H4 (cell line): ENCODE results near the gene TSHB. TPM values are rescaled to one million over a fixed set of nuclear protein-coding genes. Genes with fewer than 3 reads are reported as not detected.
A peak's percentile ranks its signal among the peaks of the same experiment; 100 is the strongest.

Source experiments
- DNase-seq: peaks from one replicate; pipeline ENCODE4 v3.0.0-alpha.2; 2015; ENCODE audit warnings: low spot score
- total RNA-seq: library from RNA; depleted of rRNA; stranded (reverse); fragments of >200 nt; shearing (Covaris generic); gene quantifications from 2 replicates; pipeline ENCODE4 v1.2.3, GENCODE V29; 2014

Gene TSHB
- total RNA-seq, 1 experiment from 2014 or later: not detected

DNA sequence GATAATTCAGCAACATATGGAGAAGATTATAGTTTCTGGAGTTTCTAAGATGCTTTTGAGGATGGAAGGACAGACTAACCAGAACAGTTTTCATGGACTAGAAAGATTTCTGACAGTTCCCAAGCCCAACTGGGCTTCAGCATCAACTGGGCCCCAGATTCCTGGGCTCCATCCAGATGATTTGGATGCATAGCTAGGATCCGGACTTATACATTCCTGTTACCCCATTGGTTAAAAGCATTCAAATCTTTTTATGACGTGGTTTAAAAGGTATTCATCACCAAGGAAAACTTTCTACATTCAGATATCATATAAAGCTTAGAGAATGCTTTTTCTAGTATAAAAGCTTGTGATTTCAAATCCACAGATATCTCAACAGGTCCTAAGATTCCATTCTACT, 29.7 kb downstream of the TSHB start:
- no peak for DNase-seq

DNA sequence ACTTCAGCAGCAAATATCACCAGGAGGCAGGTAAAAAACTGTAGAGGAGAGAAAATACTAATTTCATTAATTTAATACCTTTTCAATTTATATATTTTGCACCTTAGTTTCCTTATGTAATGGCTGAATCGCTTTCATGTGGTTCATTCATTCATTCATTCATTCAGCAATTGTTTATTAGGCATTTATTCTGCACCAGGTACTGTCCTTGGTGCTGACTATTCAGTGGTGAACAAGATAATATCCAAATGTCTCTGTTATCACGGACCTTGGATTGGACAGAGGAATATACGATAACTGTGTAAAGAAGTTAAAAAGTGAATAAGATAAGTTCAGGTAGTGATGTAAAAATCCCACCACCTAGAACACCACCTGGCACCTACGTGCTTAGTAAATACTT, 30.9 kb downstream of the TSHB start:
- no peak for DNase-seq

DNA sequence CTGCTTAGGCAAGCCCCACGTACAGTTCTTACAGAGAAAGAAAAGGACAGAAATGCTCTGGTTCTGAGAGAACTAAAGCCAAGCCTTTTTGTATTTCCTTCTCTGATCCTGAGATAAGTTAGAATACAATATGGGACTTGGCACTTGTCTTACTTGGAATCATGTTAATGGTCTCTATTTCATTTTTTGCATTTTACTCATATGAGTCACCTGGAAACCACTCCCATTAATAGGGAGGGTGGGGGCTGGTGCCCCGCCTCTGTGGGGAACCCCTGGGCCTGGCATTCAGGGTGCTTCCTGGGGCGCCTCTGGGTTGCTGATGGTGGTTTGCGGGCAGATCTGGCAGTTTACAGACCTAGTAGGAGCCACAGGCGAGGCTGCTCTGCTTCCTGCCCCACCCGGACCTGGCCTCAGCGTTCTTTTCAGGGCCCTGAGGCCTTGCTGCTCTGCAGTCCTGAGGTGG, 32.9 kb downstream of the TSHB start:
- peak; percentile 82 for DNase-seq

DNA sequence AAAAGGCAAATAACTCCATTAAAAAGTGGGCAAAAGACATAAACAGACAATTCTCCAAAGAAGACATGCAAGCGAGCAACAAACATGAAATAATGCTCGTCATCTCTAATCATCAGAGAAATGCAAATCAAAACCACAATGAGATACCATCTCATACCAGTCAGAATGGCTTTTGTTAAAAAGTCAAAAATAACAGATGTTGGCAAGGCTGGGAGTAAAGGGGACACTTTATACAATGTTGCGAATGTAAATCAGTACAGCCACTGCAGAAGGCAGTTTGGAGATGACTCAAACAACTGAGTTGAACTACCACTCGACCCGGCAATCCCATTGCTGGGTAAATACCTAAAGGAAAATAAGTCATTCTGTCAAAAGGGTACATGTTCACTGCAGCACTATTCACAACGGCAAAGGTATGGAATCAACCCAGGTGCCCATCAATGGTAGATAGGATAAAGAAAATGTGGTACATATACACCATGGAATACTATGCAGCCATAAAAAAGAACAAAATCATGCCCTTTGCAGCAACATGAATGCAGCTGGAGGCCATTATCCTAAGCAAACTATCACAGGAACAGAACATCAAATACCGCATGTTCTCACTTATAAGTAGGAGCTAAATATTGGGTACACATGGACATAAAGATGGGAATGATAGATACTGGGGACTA, 33.7 kb downstream of the TSHB start:
- peak; percentile 29 for DNase-seq

DNA sequence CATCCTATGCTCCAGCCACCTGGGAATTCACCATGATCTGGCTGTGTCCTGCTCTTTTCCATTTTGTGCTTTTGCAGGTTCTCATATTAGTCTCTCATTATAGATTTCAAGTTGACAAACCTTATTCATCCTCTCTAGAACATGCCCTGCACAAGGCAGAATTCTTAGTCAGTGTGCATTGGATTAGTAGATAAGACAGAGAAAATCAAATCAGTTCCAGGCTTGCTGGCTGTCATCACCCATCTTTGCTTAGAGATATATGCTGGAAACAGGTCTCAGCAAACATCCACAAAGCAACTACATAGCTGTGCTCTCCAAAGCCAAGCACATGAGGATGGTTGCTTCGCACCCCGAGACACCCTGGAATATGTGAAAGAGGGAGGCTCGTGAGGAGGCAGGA, 34.8 kb downstream of the TSHB start:
- DNase-seq: no peak

DNA sequence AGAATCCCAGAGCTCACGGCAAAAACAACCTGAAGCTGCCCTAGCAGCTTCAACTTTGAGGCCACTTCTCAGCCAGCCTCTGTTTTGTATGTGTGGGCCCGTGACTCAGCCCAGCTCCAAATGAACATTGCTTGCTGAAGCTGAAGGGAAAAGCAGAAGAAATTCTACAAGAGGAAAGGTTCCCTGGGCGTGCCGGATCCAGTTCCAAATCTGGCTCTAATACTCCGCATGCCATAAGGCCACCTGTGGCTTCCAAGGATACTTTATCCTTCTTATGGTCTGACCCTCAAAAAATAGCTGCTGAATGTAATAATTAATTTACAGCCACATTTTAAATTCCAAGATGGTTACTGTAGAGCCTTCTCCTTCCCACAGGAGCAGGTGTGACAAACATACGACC, 35.4 kb downstream of the TSHB start:
- no peak for DNase-seq

DNA sequence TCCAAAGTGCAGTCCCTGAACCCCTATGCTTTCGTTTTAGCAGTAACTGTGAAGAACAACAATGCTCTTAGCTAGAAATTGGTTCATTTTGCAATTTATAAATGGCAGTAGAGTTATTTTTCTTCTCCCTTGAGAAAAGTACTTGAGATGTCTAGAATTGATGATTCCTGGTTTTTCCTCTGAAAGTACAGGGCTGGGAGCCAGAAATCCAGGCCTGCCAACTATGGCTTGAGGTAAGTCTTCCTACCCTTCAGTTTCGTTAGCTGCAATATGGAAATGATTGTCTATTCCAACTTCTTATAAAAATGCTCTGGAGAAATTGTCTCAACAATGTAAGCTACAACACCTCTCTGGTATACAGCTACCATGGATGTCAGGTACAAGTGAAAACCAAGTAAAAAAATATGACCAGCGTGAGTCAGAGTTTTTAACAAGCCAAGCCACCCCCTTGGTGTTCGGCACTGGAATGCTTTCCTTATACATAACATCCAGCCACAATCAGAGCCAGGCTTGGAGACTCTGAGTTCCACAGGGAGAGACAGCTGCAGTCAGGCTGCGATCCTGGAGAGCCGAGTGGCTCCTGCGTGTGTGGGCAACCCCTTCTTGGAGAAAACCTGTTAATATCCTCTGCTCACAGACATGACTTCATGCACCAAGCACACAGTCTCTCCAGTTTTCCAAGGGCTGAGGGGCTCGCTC, 37.7 kb downstream of the TSHB start:
- peak; percentile 65 for DNase-seq

DNA sequence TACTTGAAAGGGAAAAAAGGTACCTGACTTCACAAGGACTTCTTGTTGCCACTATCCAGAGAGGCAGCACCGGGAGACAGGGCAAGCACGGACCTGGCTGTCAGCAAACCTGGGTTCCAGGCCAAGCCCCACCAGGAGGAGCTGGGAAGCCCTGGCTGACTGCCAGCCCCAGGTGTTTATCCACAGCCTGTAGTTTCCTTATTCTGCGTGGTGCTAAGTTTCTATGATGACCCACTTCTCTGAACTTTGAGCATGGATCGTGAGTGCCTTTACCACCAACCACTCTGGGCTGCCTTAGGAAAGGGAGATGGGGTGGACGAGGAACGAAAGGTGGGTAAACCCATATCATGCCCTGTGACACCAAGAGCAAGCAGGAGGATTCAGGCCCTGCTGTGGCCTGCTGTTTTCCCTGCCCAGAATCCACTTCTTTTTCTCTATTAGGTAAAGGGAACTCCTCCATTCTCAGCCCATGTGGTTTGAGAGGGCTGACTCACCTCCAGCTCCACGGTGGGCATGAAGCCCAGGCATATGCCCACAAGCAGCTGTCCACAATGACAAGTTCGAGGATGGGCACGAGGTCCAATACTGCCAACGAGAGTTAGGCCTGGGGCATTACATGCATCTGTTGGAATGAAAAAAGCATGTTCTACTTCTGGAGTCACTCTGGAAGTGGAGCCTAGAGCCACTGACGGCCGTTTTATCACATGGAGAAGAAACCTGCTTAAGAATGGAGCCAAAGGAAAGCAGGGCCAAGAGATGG, 39.4 kb downstream of the TSHB start:
- peak; percentile 91 for DNase-seq

DNA sequence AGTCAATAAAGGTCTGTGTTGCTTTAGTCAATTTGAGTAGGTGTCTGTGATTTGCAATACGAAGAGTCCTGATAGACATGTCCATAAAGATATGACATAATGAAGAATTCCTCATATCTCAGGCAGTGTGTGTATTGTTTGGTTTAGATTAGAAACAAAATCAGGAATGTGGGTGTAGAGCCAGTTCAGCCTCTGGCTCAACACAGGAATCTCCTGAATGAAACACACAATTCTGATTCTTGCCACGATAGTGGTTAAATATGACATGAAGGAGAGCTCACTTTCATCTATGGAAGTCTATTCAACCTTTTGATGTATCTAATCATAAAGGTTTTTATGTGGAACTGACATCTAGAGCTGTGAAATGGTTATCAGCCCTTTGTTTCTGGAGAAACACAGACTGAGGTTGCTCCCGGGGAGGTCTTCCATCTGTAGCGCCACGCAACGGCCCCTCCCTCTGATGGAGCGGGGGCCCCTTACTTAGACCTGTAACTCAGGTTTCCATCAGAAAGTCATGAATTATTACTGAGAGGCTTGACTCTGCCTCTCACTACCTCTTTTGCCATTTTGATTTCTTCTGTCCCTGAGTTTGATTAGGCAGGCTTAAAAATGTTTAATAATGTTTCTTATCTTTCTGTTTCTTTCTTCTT, 40.2 kb downstream of the TSHB start:
- no peak for DNase-seq

DNA sequence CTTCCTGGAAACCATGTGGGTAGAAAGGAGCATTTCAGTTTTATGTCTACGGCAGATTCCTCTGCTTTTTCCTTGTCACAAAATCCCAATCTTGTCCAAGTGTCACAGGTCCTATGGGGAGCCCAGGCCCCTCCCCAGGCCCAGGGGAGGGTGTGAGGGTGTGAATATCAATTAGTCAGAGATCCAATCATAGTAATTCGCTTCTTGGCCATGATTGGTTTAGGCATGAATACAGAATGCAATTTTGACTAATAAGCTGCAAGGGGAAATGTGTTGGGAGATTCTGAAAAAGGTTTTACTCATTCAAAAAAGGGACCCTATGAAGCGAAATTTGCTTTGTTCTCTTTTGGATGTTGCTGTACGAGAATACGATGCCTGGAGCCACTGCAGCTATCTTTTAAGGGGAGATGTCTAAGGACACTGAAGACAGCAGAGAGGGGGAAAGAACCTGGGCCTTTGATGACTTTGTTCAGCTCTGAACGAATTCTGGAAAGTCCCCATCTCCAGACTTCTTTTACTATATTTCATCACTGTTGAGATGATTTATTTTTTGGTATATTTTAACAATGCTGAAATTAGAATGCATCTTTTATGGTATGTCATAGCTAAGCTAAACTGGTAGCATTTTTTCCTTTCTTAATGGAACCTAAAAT, 41.5 kb downstream of the TSHB start:
- DNase-seq: no peak

DNA sequence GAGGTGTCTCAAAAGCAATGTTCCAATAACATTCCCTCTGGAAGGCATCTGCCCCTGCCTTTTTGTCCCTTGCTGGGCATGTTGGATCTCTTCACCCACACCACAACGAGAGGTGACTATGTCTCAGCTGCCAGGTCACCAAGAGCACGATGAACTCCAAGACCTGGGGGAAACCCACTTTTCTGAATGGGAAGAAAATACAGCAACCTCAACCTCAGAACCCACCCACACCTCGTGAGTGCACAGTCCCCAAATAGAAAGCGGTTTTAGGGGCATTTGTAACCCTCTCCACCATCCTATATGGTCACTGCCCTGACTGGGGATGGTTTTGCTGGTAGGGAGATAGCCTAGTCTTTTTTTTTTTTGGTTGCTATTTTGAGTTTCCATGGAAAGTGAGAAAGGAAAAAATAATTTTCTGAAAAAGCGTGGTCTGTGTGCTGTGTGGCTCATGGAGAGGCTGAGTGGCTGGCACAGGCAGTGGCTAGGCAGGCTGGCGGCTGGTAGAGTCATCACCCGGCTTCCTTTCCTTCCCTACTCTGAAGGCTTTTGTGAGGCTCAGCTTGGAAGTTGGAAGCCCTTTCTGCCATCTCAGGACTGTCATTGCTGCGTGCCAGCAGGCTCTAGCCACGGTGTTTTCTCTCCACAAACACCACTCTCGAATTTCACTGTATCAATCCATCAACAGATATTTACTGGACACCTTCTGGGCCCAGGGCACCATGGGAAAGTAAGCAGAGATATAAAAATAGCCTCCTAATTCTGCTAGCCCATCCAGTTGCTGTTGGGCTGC, 43.9 kb downstream of the TSHB start:
- no peak for DNase-seq

DNA sequence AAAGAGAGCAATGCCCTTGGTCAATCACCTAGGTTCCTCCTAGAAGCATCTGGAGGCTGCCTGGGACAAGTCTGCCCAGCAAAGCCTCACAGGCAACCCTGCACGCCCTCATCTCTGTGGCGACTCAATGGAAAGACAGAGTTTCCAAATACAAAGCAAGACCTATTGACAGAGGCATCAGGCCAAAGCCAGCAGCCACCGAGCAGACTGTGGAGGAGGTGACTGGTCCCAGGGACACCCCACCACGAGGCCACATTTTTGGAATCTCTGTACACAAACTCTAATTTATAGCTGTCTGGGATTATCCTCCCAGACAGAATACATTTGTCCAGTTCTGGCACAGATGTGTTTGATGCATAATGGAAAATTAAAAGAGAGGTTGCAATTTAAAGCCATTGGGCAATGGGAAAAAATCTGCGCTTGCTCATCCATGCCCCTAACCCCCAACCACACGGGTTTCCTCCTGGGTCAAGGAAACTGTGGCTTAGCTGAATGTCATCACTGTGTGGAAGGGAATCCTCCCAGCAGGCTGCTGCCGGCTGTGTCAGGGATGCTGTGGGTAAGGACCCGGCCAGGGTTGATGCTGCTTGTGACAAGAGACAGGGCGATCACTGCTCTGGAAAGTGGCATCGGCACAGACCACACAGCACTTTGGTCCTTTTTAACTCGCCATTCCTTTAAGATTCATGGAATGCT, 45.4 kb downstream of the TSHB start:
- DNase-seq: no peak

DNA sequence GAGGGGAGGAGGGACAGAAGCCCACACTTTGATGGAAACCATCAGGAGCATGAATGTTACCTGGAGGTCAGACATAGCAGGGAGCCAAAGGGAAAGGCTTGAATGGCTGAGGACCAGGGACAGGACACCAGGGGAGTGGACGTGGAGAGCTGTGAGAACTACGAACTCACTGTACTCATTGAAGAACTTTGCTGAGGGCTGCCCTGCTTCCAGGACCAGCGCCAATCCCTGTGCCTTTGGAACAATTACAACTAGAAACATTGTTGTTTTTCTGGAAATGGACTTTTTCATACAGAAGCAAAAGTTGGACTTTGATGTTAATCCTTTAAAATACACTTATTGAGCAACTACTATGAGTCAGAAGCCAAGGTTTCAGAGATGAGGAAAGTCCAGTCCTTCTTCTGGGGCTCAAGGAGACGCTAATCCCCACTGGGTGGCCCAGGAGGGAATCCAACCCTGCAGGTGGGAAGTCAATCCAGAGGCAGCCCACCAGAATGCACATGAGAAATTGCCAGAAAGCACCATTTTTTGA, 46.8 kb downstream of the TSHB start:
- no peak for DNase-seq

DNA sequence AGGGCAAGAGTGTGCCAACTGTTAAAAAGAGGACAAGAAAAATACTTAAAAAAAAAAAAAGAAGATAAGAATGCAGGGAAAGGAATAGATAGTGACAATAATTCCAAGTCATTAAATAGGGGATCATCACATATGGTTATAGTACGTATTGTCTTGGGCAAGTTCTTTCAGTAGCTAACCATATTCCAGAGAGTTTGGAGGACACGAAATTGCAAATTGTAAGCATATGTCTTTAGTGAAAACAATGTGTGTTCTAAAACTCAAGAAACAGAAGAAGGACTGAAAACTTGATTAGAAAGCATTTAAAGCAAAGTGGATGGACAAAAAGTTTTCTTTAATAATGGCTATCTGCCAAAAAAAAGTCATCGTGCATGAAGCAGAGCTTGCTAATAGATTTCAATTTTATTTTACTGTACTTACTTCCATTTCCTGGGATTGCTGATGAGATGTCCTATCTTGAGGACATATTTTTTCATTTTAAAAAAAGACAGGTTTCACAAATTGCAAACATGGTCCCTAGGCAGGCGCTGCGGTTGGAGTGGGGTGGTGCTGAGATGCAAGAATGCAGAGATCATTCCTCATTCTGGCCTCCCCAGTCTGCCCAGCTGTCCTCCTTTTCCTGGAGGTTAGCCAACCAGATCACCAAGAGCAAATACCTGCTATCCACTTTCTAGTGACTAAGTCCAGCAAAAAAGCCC, 47.8 kb downstream of the TSHB start:
- DNase-seq: no peak

DNA sequence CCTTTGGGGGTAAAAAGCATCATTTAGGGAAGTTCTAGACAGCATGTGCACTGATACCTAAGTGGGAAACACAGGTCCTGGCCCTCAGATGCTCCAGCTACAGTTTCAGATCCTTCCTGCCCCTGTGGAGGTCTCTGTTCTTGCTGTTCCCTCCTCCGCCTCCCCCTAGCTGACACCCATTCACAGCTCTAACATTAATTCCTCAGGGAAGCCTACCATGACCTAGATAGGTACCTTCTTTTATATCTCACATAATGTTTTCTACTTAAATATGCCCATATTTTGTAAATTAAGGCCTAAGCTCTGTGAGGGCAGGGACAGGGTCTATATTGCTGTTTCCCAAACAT, 48.3 kb downstream of the TSHB start:
- no peak for DNase-seq

DNA sequence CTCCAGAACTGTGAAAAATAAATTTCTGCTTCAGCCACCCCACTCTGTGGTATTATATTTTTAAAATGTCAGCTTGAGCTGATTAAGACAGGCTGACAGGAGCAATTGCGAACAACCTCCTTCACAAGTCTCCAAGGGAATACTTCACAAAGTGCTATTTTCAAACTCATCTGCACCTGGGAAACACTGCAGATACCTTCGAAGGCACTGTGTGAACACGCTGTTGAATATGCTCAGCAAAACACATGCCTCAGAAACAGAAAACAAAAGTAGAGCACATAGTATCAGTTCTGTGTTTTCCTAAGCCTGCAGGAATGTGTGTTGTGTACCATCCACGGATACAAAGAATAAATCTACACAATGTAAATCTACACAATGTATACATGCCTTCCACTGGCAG, 49.1 kb downstream of the TSHB start:
- DNase-seq: no peak

DNA sequence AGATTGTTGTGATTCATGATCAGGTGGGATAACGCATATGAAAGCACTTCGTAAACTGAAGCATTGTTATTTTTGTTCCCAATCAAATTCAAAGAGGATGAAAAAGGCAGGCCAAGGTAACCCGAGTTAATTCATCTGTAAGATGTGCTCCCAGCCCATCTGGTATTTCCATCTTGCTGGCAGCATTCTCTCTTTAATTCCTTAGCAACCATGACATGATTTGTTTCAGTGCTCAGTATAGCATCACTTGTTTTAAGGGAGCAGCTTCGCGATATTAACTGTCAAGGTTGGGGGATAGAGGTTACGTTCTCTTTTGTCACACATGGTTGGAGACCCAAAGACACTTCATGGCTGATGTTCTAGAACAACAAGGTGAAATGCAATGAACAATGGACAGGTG, 53.3 kb downstream of the TSHB start:
- DNase-seq: no peak
